Stimulated activated CD8-positive, alpha-beta memory T cell treated with anti-CD3 and anti-CD28 coated beads, Interleukin-7, amount 100 ng/mL, for 48 hours (primary cell): ENCODE measurements around the gene SNRK.
A peak's percentile ranks its signal among the peaks of the same experiment; 100 is the strongest.

Experiments used
- DNase-seq, 2 donors: peaks; one replicate each; pipeline ENCODE4 v3.0.0-alpha.2; 2020; ENCODE audit warnings: low read depth in 1 of 2; ENCODE audit errors: extremely low read depth in 1 of 2

Gene SNRK

DNA sequence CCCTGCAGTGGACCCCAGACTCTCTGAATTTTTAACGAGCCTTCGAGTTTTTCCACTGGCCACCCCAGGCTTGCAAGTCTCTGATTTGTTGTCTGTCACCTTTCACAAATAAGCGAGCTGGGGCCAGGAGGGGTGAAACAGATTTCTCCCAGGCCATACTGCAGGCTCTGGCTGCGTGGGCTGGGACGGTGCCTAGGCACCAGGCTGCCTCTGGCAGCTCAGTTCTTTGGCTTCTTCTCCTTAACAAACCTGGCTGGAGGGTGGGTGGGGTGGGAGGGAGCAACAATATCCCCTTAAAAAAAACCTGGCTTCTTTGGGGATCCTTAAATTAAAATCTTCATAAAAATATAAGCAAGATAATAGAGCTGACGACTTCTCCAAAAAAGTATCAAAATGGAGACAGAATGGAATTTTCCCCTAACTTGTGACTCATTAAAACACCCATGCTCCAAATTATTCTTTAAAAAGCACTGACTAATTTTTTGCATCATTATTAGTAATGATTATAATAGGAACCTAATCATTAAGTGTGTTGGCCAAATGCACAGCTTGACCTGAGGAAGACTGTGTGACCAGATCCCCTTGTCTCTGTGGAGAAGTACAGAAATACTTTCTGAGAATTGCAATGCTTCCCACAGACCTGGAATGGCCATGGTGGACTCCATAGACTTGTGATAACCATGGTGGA, 84.1 kb downstream of the SNRK start:
- no peak for DNase-seq

DNA sequence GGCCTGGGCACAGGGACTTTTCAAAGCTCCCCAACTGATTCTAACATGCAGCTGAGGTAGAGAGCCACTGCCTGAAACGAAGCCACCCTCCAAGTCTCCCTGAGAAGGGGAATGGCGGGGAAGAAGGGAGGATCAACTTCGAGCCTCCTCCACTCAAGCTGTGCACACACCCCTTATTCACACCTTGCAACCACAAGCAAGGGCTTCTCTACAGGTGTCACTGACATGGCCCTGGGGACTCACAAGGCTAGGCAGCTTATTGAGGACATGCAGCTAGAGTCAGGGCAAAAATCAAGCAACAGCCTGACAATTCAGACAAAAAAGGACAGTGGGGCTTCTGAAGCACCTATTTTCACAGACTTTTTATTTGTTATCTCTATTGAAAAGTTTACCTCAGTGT, 85.2 kb downstream of the SNRK start:
- no peak for DNase-seq

DNA sequence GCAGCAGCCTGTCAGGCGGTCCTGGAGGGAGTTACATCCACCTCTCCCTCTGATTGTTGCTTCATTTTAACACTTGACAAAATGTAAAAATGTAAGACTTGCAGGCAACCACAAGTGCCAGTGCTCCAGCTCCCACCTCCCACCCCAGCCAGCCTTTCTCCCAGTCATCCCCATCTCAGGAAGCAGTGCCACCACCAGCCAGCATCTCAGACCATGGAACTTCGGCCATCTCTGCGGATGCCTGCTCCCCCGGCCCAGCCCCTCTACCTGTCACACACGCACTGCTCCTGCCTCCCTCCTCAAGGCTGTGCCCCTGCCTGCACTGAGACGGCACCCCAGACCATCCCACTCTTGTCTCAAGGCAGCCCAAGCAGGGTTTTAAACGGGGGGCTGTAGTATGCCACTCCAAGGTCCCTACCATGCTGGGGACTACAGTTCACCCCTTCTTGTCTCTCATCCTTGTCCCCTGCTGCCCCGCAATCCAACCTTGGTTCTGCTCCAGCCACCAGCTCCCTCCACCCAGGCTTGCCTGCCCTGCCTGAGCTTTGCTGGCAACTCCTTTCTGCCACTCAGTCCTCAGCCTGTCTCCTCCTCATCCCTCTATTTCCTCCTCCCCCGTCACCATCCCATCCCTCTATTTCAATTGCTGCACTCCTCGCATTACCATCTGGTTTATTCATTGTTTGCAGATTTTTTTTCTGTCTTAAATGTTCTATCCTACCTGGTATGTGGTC, 85.8 kb downstream of the SNRK start:
- no peak for DNase-seq

DNA sequence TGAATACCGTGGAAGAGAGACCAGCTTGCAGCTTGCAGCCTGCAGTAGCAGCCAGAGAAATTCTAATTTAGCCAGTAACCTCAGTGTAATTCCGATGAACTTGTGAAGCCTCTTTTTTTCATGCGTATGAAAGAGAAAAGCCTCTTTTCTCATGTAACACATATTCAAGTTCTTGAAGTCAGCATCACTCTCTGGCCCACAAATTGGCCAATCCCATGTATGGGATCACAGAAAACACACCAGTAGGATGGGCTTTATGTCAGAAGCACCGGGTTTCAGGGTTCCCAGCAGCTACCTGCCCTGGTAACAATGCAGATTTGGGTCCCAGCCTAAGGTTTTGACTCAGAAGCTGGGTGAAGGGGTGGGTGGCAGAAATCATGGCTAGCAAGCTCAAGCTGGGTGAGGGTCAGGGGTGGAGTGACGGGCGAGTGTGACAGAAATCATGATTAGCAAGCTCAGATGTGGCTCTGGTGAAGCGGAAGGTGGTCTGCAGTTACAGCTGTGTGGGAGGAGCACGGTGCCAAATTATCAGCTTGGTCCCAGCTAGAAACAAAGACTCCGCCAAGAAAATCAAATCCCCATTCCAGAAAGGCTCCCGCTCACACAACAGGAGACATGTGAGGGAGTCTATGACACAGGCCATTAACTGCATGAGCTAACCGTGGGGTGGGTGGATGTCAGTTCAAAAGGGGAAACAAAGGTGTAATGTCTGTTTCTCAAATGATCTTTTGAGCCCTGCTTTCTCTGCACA, 86.6 kb downstream of the SNRK start:
- no peak for DNase-seq

DNA sequence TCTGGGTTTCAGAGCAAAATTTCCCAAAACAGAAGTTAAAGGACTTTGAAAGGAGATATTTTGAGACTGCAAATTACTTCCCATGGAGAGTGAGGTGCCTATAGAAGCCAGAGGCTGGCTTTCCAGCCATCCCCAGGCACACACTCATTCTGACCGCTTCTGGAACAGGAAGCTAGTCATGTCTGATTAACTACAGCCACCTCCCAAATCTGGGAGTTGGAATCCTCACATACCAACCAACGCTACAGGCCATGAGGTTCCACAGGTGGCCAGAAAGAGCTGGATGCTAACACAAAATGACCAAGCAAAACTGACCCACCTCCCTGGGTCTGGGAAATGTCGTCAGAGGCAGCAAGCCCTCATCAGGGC, 87.2 kb downstream of the SNRK start:
- no peak for DNase-seq

DNA sequence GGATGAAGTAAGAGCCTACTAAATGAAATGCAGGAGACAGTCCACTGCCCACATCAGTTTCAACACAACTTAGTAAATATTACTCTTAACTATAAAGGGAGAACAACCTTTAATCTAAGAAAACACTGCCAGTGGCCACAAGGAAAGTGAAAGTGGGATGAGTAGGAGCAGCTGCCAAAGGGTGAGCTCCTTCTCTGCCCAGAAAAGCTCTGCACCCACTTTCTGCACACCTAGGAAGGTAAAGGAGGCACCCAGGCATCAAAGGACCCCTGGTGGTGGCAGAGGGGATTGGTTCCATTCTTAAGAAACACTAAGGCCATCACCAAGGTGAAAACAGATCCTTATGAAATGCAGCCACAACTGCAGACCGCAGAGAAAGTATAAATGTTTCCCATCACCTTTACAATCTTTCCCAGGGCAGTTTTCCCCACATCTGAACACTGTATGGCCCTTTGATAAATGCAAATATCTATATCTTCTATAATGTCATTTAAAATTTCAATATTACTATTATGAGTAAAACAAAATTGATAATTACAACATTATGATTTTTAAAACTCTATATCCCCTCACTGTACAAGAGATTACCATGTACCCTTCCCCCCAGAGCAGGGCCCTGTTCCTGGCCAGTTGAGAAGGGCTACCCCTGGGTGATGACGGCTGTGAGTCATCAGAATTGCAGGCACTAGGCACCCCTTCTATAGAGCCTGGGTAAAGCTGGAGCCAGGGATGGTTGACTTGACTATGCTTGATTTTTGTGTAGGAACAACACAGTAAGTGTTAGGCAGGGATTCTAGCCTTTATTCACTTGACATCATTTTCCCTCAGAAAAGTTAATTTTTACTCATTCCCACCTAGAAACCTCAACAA, 92.0 kb downstream of the SNRK start:
- peak in 1 of 2 donors; percentile 31 for DNase-seq

DNA sequence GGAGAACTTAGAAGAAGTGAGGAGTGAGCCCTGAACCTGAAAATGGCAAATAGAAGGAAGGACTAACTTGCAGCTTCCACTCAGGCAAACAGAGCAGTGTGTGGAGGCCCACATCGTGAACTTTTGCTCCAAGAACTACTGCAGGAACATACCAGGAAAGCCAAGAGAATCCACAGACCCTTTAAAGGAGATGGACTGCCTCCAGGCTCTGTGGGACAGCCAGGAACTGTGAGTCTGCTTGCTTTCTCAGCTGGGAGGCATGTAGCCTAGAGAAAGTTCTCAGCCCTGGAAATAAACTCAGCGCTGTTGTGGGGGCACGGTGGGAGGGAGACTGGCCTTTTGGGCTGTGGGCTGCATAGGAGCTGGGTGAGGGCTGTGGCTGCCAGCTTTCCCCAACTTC, 93.0 kb downstream of the SNRK start:
- no peak for DNase-seq

DNA sequence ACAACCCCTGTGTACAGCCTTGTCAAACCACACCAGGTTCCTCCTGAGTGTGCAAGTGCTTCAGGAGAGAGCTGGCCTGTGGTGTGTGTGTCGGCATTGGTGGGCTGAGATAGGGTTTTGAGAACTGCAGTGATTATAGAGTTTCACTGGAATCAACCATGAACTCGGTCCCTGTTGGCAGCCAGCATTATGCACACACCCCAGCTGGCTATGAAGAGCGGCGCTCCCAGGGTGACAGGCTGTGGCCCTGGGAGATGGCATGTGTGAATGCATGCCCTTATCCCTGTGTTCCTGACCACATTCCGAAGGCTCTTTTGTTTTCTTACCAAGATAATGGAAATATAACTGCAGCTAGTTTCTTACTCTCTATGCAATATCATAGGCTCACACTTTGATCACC, 101.8 kb downstream of the SNRK start:
- DNase-seq = no peak

DNA sequence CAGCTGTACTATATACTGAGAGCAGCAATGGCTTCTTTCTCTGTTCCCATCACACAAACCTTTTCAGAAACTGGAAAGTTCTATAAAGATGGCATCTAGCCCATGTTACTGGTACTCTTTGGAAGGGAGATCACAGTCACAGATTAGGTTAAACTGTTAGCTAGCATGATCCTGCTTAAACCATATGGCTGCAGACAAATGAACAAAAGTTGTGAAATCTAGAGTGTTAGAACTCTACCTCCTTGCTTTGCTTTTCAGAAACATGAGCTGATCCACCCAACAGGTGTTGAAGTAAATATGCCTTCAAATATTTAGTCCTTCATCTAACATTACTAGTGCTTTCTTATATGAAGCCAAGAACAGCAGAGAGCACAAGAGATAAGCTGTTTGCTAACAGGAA, 102.6 kb downstream of the SNRK start:
- DNase-seq = no peak

DNA sequence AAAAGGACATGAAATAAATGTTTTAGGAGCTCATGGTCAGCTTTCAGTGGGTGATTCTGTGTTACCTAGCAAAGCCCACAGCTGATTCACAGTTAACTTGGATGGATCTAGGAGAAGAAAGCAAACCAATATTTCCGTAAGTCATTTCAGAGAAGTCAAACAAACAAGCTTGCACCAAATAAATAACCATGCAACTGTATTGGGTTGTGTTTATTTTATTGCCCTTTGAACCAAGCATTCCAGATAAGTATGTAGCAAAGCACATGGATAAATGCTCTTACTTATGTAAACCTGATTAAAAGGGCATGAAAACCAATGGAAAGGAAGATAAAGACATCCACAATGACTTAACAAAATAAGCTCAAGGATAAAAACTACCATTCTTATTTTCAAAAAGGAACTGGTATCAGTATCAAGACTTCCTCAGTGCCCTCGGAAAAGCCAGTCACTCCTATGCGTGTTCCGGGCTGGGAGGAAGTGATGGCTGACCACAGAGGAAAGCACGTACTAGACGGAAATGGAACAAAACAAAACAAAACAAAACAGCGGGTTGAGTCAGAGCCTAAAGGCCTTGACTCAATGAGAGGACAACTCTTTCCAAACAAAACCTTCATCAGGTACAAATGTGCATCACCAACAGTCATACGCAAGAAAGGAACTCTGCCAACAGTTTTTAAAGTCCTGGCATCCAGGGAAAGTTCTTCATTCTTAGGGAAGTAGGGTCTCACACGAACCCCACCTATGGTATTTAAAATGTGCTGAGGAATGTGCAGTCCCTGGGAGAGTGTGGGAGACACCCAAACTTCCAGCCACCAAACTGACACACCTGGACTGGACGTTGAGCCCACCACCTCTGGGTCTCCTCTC, 103.3 kb downstream of the SNRK start:
- peak; percentile 19 to 56 for DNase-seq

DNA sequence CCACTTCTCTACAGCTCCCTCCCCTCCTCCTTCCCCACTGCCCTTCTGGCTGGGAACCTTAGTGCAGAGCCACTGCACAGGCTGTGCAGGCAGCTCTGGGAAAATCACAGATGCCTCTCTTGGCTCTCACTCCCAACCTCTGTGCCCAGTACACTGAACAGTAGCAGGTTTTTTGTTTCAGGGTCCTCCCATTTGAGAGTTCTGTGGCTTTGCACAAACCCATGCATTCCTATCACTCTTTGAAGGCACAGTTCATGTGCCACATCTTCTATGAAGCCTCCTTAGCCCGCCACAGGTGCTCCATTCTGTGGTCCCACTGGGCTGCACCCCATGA, 103.9 kb downstream of the SNRK start:
- DNase-seq = no peak

DNA sequence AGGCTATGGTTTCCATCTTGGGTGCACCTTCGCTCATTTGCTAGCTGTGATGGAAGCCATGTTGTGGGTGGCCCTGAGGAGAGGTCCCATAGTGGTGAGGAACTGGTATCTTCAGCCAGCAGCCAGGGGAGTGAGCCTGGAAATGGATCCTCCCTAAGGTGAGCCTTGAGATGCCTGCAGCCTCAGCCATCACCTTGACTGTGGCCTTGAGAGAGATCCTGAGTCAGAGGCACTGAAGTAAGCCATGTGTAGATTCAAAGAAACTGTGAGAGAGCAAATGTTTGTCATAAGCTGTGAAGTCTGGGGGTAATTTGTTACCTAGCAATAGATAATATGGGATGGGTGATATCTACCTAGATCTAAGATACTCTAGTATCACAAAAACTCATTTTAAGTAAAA, 105.3 kb downstream of the SNRK start:
- DNase-seq = no peak

DNA sequence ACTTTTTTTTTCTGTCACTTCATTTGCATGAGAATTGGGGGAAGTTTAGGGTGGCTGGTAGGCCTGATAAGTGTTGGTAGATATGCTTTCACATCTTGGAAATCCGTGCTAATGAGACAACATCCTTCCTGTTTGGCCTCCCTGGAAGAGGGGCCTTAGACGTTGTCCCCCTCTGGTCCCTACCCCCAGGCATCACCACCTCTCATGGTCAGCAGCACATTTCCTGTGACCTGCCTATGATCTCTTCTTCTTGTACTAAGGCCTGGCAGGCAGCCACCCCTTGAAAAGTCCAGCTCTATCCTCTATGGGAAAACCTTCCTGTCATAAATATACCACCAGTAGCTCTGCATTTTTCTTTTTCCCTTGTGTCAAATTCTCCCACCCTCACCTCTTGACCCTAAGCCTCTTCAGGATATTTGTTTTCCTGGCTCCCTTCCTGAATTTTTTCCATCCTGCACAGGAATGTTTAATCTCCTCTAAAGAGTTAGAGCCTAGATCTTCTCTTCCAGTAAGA, 107.8 kb downstream of the SNRK start:
- no peak for DNase-seq

DNA sequence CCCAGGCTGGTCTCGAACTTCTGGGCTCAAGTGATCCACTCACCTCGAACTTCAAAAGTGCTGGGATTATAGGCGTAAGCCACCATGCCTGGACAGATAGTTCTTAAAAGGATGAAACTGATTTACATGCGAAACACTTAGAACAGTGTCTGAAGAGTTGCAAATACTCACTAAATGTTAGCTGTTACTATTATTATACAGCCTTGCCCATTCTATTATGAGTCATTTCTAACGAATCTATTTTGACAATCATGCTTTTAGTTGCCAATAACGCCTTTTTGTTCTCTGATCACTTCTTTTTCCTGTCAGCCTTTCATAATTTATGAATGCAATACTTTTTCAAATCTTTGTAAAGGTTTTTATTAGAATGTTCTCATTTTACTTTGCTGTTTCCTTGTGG, 112.7 kb downstream of the SNRK start:
- DNase-seq = no peak

DNA sequence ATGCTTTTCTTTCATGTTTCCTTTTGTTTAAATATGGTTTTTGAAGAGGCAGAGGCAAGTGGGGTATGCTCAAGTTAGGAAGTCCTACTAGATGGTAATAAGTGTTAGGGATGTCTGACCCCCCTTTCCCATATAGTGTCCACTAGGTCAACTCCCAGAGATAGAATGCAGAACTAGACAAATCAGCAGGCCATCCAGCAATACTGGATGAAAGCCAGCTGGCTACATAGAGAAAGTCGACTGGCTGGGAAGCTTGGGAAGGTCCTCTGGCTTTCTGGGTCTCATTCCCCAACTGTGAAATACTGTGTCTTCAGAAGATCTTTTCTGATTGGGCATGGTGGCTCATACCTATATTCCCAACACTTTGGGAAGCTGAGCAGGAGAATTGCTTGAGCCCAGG, 113.8 kb downstream of the SNRK start:
- no peak for DNase-seq
